B cell (primary cell): ENCODE data around the gene TP53BP2.

Experiments used
- CTCF ChIP-seq: fragments of 200-600 bp; IDR thresholded peaks from one replicate; pipeline ENCODE4 v1.8.0; 2022; ENCODE audit warnings: antibody characterized with exemption, mild to moderate bottlenecking
- EZH2 ChIP-seq: IDR thresholded peaks from 2 replicates; pipeline ENCODE4 v1.6.1; 2012; ENCODE audit warnings: borderline replicate concordance, low read depth, mild to moderate bottlenecking, moderate library complexity, low read length; ENCODE audit not compliant: insufficient read depth, poor library complexity, severe bottlenecking

GRCh38 chr1:223803211-223803610 lies 42.5 kb downstream of the TP53BP2 start:
- no peak for TF ChIP-seq EZH2
- no peak for TF ChIP-seq CTCF
